AG04450 (cell line): ENCODE measurements around the gene RAN. TPM values are rescaled to one million over a fixed set of nuclear protein-coding genes. Genes with fewer than 3 reads are reported as not detected.

ENCODE experiments used
- CTCF ChIA-PET: fragments of 300-600, 350-600 bp; formaldehyde crosslinking; extraction: SDS; loops from one replicate; lab custom pipeline; 2022; ENCODE audit warnings: antibody characterized with exemption, inconsistent platforms; lab: Charles Lee
- POLR2A ChIA-PET: fragments of 350-600 bp; formaldehyde crosslinking; extraction: SDS; loops from one replicate; lab custom pipeline; 2021; ENCODE audit warnings: antibody characterized with exemption, inconsistent platforms; lab: Yijun Ruan, JAX
- DNase-seq: peaks from one replicate; pipeline ENCODE4 v3.0.0-alpha.2; 2011; ENCODE audit warnings: low read depth, low spot score
- H3K27ac ChIP-seq: one replicate; pipeline ENCODE4 v1.5.1; 2012; ENCODE audit warnings: low read depth, low read length, control low read depth
- H3K27me3 ChIP-seq: one replicate; pipeline ENCODE4 v1.6.0; 2012; ENCODE audit warnings: low read length; ENCODE audit not compliant: control insufficient read depth, insufficient read depth
- H3K4me3 ChIP-seq: 2 replicates; pipeline ENCODE4 v1.5.1; 2011; ENCODE audit warnings: mild to moderate bottlenecking, low read depth, low read length, control low read depth
- H3K9me3 ChIP-seq: 2 replicates; pipeline ENCODE4 v1.5.1; 2012; ENCODE audit warnings: low read length; ENCODE audit not compliant: control insufficient read depth, insufficient read depth
- polyA plus RNA-seq: library from polyadenylated mRNA; depleted of rRNA; stranded (reverse); fragments of >200 nt; gene quantifications from 2 replicates; pipeline ENCODE4 v1.2.3, GENCODE V29; 2011
- TF ChIP-seq, protein P1 (sequence below): IDR thresholded peaks from 2 replicates; pipeline ENCODE4 v1.5.1; 2011; ENCODE audit warnings: low read depth, low read length, control low read depth, inconsistent platforms

RAN gene
- polyA plus RNA-seq, 1 experiment: 1,434 TPM

DNA sequence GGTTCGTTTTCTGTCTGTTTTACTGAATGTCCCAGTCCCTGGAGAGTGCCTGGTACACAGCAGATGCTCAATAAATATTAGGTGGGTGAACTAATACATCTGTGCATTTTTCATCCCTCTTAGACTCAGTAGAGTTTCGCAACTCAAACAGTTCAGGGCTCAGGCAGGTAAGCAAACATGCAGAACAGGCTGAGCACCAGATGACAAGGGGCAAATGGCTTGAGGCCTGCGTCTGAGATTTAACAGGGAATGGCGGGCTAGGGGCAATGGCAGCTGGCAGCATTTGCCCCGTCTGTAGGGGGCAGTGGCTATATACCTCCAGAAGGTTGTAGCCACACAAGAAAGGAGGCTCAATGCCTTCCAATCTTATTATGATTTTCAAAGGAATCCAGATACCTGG is 8.6 kb upstream of the RAN start:
- Histone ChIP-seq H3K9me3 (no peaks in the 10 kb centered on the region), H3K27ac (no peak overlapping the region), H3K27me3 (no peaks in the 10 kb centered on the region), H3K4me3 (no peak overlapping the region)
- DNase-seq: no peak
- POLR2A ChIA-PET: no interaction called here
- TF ChIP-seq, protein P1, sequence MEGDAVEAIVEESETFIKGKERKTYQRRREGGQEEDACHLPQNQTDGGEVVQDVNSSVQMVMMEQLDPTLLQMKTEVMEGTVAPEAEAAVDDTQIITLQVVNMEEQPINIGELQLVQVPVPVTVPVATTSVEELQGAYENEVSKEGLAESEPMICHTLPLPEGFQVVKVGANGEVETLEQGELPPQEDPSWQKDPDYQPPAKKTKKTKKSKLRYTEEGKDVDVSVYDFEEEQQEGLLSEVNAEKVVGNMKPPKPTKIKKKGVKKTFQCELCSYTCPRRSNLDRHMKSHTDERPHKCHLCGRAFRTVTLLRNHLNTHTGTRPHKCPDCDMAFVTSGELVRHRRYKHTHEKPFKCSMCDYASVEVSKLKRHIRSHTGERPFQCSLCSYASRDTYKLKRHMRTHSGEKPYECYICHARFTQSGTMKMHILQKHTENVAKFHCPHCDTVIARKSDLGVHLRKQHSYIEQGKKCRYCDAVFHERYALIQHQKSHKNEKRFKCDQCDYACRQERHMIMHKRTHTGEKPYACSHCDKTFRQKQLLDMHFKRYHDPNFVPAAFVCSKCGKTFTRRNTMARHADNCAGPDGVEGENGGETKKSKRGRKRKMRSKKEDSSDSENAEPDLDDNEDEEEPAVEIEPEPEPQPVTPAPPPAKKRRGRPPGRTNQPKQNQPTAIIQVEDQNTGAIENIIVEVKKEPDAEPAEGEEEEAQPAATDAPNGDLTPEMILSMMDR: no peak
- CTCF ChIA-PET: no interaction called here

DNA sequence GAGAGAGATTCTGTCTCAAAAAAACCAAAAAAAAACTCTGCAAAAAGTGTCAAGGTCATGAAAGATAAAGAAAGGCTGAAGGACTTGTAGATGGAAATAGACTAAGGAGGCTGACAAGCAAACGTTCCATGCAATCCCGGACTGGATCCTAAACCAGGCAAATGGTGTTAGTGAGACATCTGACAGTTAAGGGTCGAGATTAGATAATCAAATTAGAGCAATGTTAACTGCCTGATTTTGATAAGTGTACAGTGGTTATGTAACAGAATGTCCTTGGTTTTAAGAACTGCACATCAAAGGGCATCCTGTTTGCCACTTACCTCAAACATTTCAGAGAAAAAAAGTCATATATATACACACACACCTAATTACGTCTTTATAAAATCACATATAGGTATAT is 3.5 kb upstream of the RAN start:
- ChIA-PET CTCF (no interaction called here), POLR2A (no interaction called here)
- TF ChIP-seq, protein P1: no peak
- H3K27ac ChIP-seq: no peak overlapping the region
- H3K27me3 ChIP-seq: no peaks in the 10 kb centered on the region
- no peaks in the 10 kb centered on the region; the same call in 1 of the 2 replicates for H3K9me3 ChIP-seq
- no peak overlapping the region for H3K4me3 ChIP-seq
- DNase-seq: no peak

DNA sequence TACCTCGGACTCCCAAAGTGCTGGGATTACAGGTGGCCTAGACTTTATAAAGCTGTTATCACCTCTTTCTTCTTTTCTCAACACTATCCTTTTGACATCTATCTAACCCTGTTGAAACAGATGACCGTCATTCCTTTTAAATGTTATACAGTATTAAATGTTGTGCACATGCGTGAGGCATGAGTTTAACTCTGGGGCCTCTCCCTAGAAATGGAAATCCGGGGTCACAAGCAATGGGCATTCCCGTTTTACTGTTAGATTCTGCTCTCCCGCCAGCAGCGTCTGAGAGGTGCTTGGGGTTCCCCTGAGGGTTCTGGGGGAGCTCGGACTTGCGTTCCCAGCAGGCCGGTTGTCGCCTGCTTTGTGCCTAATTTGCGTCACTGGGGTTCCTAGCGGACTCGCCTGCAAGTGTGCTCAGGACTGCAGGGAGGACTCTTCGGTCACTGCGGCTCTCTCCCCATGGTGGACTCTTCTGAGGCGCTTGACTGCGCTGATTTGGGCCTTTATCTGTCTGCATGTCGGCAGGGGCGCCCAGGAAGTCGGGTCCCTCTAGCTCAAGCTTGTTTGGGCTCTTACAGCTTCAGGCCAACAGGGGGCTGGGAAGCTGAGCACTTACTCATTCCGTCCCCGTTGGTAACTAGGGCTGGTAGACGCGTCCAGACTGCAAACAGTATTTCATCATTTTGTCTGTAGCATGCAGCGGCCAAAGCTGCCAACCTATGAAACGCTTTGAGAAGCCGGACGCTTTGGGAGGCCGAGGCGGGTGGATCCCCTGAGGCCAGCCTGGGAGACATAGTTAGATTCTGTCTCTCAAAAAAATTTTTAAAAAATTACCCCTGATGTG is 1.2 kb upstream of the RAN start:
- H3K9me3 ChIP-seq: no peaks in the 10 kb centered on the region; the same call in 1 of the 2 replicates
- H3K27ac ChIP-seq: peak overlapping the region; percentile 86
- CTCF ChIA-PET: interaction anchor here (1.0 to 1.8 kb wide), 7 partner anchors 27 to 123 kb away, joined by 3 to 7 read pairs (median 4); partner anchors contain the start of gene STX2
- TF ChIP-seq, protein P1: peak; percentile 60
- DNase-seq: peak; percentile 61
- H3K4me3 ChIP-seq: peak overlapping the region; percentile 79; the same call in 1 of the 2 replicates
- POLR2A ChIA-PET: no interaction called here
- H3K27me3 ChIP-seq: no peaks in the 10 kb centered on the region

DNA sequence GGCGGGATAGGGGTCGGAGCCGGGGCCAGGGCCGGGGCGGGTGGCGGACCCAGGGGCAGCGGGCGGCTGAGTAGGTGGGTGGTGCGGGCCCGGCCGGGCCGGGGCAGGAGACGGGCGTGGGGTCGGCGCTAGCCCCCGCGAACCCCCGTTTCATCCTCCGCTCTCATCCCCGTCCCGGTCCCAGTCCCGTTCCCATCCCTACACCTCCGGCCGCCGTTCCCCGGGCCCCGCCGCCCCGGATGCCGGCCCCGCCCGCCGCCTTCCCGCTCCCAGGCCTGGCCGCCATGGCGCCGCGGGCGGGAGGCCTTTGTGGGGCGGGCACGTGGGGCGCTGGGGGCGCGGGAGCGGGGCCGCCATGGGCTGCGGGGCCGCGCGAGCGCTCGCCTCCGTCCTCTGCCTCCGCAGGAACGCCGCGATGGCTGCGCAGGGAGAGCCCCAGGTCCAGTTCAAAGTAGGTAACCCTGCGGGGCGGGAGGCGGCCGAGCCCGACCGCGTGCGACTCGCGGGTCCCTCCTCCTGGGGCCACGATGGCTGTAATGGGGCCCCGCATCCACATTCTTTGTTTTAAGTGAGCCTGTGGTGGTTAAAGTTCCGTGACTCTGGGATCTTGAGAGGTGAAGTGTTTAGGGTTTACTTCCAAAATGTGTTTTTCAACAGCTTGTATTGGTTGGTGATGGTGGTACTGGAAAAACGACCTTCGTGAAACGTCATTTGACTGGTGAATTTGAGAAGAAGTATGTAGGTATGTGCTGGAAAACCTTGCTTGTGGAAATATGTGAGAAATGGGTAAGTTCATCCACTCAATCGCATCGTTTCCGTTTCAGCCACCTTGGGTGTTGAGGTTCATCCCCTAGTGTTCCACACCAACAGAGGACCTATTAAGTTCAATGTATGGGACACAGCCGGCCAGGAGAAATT is 572 bp downstream of the RAN start:
- Histone ChIP-seq H3K27me3 (no peaks in the 10 kb centered on the region), H3K4me3 (peak overlapping the region; percentile 66), H3K9me3 (no peaks in the 10 kb centered on the region; the same call in 1 of the 2 replicates), H3K27ac (no peak overlapping the region)
- DNase-seq: no peak
- ChIA-PET CTCF (no interaction called here), POLR2A (interaction anchor here (2.2 kb wide), 1 partner anchor 35 kb away, joined by 5 read pairs; no protein-coding TSS in a partner anchor)
- TF ChIP-seq, protein P1: no peak
